Stomach (tissue), 4 donors: ENCODE data around the gene LARGE1.

ENCODE experiments used
- POLR2A ChIP-seq, 4 donors: fragments of 450-650 bp; IDR thresholded peaks; one replicate each; pipeline ENCODE4 v1.6.1; 2016; ENCODE audit warnings: antibody characterized with exemption in 4 of 4, control low read depth in 2 of 4, mild to moderate bottlenecking in 1 of 4, moderate library complexity in 1 of 4
- POLR2AphosphoS5 ChIP-seq, 3 donors: sonication (generic); formaldehyde crosslinking; IDR thresholded peaks; one replicate each; pipeline ENCODE4 v1.6.1; 2016; ENCODE audit warnings: antibody characterized with exemption in 3 of 3
- TF ChIP-seq, protein P1 (sequence below), 7 experiments: fragments of 450-650 bp in 4 of 7; fragments of 200-600 bp in 3 of 7; sonication (generic) in 3 of 7; IDR thresholded peaks; one replicate each; pipeline ENCODE4 v1.5.1; 2016 to 2019; ENCODE audit warnings: antibody characterized with exemption in 7 of 7, control low read depth in 2 of 7, mild to moderate bottlenecking in 1 of 7

- TF ChIP-seq, protein P1, sequence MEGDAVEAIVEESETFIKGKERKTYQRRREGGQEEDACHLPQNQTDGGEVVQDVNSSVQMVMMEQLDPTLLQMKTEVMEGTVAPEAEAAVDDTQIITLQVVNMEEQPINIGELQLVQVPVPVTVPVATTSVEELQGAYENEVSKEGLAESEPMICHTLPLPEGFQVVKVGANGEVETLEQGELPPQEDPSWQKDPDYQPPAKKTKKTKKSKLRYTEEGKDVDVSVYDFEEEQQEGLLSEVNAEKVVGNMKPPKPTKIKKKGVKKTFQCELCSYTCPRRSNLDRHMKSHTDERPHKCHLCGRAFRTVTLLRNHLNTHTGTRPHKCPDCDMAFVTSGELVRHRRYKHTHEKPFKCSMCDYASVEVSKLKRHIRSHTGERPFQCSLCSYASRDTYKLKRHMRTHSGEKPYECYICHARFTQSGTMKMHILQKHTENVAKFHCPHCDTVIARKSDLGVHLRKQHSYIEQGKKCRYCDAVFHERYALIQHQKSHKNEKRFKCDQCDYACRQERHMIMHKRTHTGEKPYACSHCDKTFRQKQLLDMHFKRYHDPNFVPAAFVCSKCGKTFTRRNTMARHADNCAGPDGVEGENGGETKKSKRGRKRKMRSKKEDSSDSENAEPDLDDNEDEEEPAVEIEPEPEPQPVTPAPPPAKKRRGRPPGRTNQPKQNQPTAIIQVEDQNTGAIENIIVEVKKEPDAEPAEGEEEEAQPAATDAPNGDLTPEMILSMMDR (IDR thresholded peaks at IDR 0.05) = no peak
- no peak for TF ChIP-seq POLR2A (IDR thresholded peaks at IDR 0.05)
- TF ChIP-seq POLR2AphosphoS5 (IDR thresholded peaks at IDR 0.05) = no peak
These were observed 28.8 kb downstream of the LARGE1 start for GRCh38 chr22:33891455-33891854.
